ENCODE data around the gene CASP7. TPM values are rescaled to one million over a fixed set of nuclear protein-coding genes. Genes with fewer than 3 reads are reported as not detected.

Gene CASP7
- total RNA-seq, 1 experiment from 2014 or later: 22.7 TPM

GRCh38 chr10:113754125-113754524 lies 74.4 kb downstream of the CASP7 start:
- BruUV-seq (replicated peaks): no TSS peak
- H3K9me3 Mint-ChIP-seq (ENCODE audit: low read depth, unreplicated experiment): no peaks in the 10 kb centered on the region
- intact Hi-C loops (cut with micrococcal nuclease; ENCODE audit: unreplicated experiment): no loop called here
- TF ChIP-seq CTCF (IDR thresholded peaks at IDR 0.05; ENCODE audit: unreplicated experiment): no peak
- CTCF ChIA-PET: no interaction called here
- peaks cover 3% of the 10 kb centered on the region for H3K36me3 Mint-ChIP-seq (ENCODE audit: insufficient read depth, unreplicated experiment)
- no peaks in the 10 kb centered on the region for H3K4me1 Mint-ChIP-seq (ENCODE audit: low read depth, unreplicated experiment)
- H3K27ac Mint-ChIP-seq (ENCODE audit: unreplicated experiment): no peak overlapping the region
- DNase-seq: no peak
- no peaks in the 10 kb centered on the region for H3K27me3 Mint-ChIP-seq (ENCODE audit: unreplicated experiment)
- no peak overlapping the region for H3K4me3 Mint-ChIP-seq (ENCODE audit: low read depth, unreplicated experiment)

- peaks cover 3% of the 10 kb centered on the region for H3K36me3 Mint-ChIP-seq (ENCODE audit: insufficient read depth, unreplicated experiment)
- no peaks in the 10 kb centered on the region for H3K9me3 Mint-ChIP-seq (ENCODE audit: low read depth, unreplicated experiment)
- no peak for DNase-seq
- H3K27me3 Mint-ChIP-seq (ENCODE audit: unreplicated experiment): no peaks in the 10 kb centered on the region
- TF ChIP-seq CTCF (IDR thresholded peaks at IDR 0.05; ENCODE audit: unreplicated experiment): no peak
- H3K27ac Mint-ChIP-seq (ENCODE audit: unreplicated experiment): no peak overlapping the region
- intact Hi-C loops (cut with micrococcal nuclease; ENCODE audit: unreplicated experiment): no loop called here
- H3K4me1 Mint-ChIP-seq (ENCODE audit: low read depth, unreplicated experiment): no peaks in the 10 kb centered on the region
- H3K4me3 Mint-ChIP-seq (ENCODE audit: low read depth, unreplicated experiment): no peak overlapping the region
- BruUV-seq (replicated peaks): no TSS peak
- CTCF ChIA-PET: no interaction called here
Measured at GRCh38 chr10:113754768-113755167, 75.1 kb downstream of the CASP7 start.

GRCh38 chr10:113756940-113757543 lies 77.3 kb downstream of the CASP7 start:
- intact Hi-C loops (cut with micrococcal nuclease; ENCODE audit: unreplicated experiment): no loop called here
- CTCF ChIA-PET: interaction anchor here (0.8 kb wide), 1 partner anchor 303 kb away, joined by 3 read pairs; no protein-coding TSS in a partner anchor
- no peak overlapping the region for H3K27ac Mint-ChIP-seq (ENCODE audit: unreplicated experiment)
- DNase-seq: no peak
- BruUV-seq (replicated peaks): no TSS peak
- no peak for TF ChIP-seq CTCF (IDR thresholded peaks at IDR 0.05; ENCODE audit: unreplicated experiment)
- no peaks in the 10 kb centered on the region for H3K9me3 Mint-ChIP-seq (ENCODE audit: low read depth, unreplicated experiment)
- H3K36me3 Mint-ChIP-seq (ENCODE audit: insufficient read depth, unreplicated experiment): peaks cover 3% of the 10 kb centered on the region
- H3K4me3 Mint-ChIP-seq (ENCODE audit: low read depth, unreplicated experiment): no peak overlapping the region
- H3K4me1 Mint-ChIP-seq (ENCODE audit: low read depth, unreplicated experiment): no peaks in the 10 kb centered on the region
- H3K27me3 Mint-ChIP-seq (ENCODE audit: unreplicated experiment): no peaks in the 10 kb centered on the region

DNA sequence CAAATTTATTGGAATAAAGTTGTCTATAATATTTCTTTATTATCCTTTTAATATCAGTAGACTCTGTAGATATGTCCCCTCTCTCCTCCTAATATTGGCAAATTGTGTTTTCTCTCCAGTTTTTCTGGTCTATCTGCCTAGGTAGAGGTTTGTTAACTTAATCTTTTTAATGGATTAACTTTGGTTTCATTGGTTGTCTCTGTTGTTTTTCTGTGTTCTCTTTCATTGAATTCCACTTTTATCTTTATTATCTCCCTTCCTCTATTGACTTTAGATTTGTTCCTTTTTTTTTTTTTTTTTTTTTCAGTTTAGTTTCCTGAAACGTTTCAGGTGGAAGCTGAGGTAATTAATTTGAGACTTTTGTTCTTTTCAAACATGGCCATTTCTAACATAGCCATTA lies 82.4 kb downstream of the CASP7 start:
- Mint-ChIP-seq H3K9me3 (ENCODE audit: low read depth, unreplicated experiment) (no peaks in the 10 kb centered on the region), H3K27me3 (ENCODE audit: unreplicated experiment) (no peaks in the 10 kb centered on the region), H3K4me1 (ENCODE audit: low read depth, unreplicated experiment) (peaks cover 17% of the 10 kb centered on the region), H3K36me3 (ENCODE audit: insufficient read depth, unreplicated experiment) (no peaks in the 10 kb centered on the region), H3K27ac (ENCODE audit: unreplicated experiment) (no peak overlapping the region), H3K4me3 (ENCODE audit: low read depth, unreplicated experiment) (no peak overlapping the region)
- no TSS peak for BruUV-seq (replicated peaks)
- DNase-seq: no peak
- CTCF ChIA-PET: no interaction called here
- intact Hi-C loops (cut with micrococcal nuclease; ENCODE audit: unreplicated experiment): no loop called here
- no peak for TF ChIP-seq CTCF (IDR thresholded peaks at IDR 0.05; ENCODE audit: unreplicated experiment)
